Duodenal mucosa (tissue), 2 donors: ENCODE data around the gene LRCOL1.

Source experiments
- H3K27ac ChIP-seq: one replicate; pipeline ENCODE4 v1.7.0; 2013; ENCODE audit warnings: low read depth, low read length
- H3K27me3 ChIP-seq, 2 donors: one replicate each; pipeline ENCODE4 v1.7.0; 2013; ENCODE audit warnings: low read length in 2 of 2, control low read depth in 1 of 2; ENCODE audit not compliant: insufficient read depth in 2 of 2, control insufficient read depth in 1 of 2
- H3K36me3 ChIP-seq, 2 donors: one replicate each; pipeline ENCODE4 v1.7.0; 2013; ENCODE audit warnings: low read length in 2 of 2, control low read depth in 1 of 2; ENCODE audit not compliant: insufficient read depth in 2 of 2, control insufficient read depth in 1 of 2
- H3K4me1 ChIP-seq, 2 donors: one replicate each; pipeline ENCODE4 v1.7.0; 2013; ENCODE audit warnings: low read length in 2 of 2, control low read depth in 1 of 2; ENCODE audit not compliant: insufficient read depth in 2 of 2, control insufficient read depth in 1 of 2
- H3K4me3 ChIP-seq, 2 donors: one replicate each; pipeline ENCODE4 v1.7.0; 2013; ENCODE audit warnings: low read length in 2 of 2, low read depth in 1 of 2
- H3K9ac ChIP-seq, 2 donors: one replicate each; pipeline ENCODE4 v1.7.0; 2013; ENCODE audit warnings: low read length in 2 of 2, low read depth in 1 of 2
- H3K9me3 ChIP-seq, 2 donors: one replicate each; pipeline ENCODE4 v1.7.0; 2013; ENCODE audit warnings: low read length in 2 of 2, control low read depth in 1 of 2; ENCODE audit not compliant: control insufficient read depth in 1 of 2

Gene LRCOL1

GRCh38 chr12:132574271-132574996, 35.9 kb downstream of the LRCOL1 start:
- Histone ChIP-seq H3K4me3 (no peak overlapping the region), H3K36me3 (peaks cover 7 to 34% of the 10 kb centered on the region in 2 donors), H3K27me3 (no peaks in the 10 kb centered on the region), H3K4me1 (no peaks in the 10 kb centered on the region), H3K9me3 (no peaks in the 10 kb centered on the region), H3K9ac (no peak overlapping the region), H3K27ac (no peak overlapping the region)

- Histone ChIP-seq H3K4me1 (no peaks in the 10 kb centered on the region), H3K9ac (no peak overlapping the region), H3K4me3 (no peak overlapping the region), H3K27ac (no peak overlapping the region), H3K9me3 (no peaks in the 10 kb centered on the region), H3K27me3 (no peaks in the 10 kb centered on the region), H3K36me3 (peaks cover 4 to 30% of the 10 kb centered on the region in 2 donors)
These were observed 37.3 kb downstream of the LRCOL1 start for GRCh38 chr12:132572801-132573760.

DNA sequence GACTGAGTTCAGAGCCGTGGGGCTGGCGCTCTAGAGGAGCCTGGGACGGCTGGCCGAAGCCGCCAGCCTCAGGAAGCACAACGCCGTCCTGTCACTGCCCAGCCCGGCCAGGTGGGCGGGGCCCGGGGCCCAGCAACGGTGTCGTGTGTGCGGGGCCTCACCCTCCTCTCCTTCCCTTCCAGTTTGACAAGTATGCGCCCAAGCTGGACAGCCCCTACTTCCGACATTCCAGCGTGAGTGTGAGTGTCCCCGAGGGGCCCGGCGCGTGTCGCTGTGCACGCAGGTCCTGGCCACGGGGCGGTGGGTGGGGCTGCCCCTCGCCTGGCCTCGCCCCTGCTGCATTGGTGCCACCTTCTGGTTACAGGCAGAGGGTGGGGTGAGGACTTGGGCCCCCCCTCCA, 38.3 kb downstream of the LRCOL1 start:
- no peaks in the 10 kb centered on the region for H3K27me3 ChIP-seq
- H3K4me1 ChIP-seq, result no peaks in the 10 kb centered on the region
- no peak overlapping the region for H3K4me3 ChIP-seq
- no peak overlapping the region for H3K27ac ChIP-seq
- H3K9ac ChIP-seq, result no peak overlapping the region
- H3K9me3 ChIP-seq, result no peaks in the 10 kb centered on the region
- H3K36me3 ChIP-seq, result peaks cover 0 to 28% of the 10 kb centered on the region in 2 donors

DNA sequence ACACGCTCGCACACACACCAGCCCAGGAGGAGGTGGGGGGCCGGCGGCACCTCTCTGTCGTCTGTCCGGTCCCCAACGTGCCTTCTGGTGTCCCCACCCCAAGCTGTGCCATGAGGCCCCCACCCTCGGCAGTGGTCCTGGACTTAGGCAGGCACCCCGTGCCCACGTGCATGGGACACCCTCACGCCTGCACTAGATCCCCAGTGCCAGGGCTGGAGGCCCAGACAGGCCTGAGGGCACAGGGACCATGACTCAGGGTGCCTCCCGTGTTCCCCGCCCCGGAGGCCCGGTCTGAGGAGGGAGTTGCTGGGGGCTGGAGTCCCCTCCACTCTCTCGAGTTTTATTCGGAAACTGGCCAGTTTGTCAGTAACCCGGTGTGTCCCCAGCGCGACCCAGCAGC, 38.8 kb downstream of the LRCOL1 start:
- Histone ChIP-seq H3K4me1 (no peaks in the 10 kb centered on the region), H3K9ac (no peak overlapping the region), H3K27me3 (no peaks in the 10 kb centered on the region), H3K36me3 (peaks cover 0 to 28% of the 10 kb centered on the region in 2 donors), H3K27ac (no peak overlapping the region), H3K4me3 (no peak overlapping the region), H3K9me3 (no peaks in the 10 kb centered on the region)

- H3K27me3 ChIP-seq, result no peaks in the 10 kb centered on the region
- no peaks in the 10 kb centered on the region for H3K9me3 ChIP-seq
- H3K27ac ChIP-seq, result no peak overlapping the region
- H3K9ac ChIP-seq, result no peak overlapping the region
- H3K4me1 ChIP-seq, result no peaks in the 10 kb centered on the region
- no peak overlapping the region for H3K4me3 ChIP-seq
- H3K36me3 ChIP-seq, result peaks cover 0 to 27% of the 10 kb centered on the region in 2 donors
These were observed 39.3 kb downstream of the LRCOL1 start for GRCh38 chr12:132571051-132571450.

DNA sequence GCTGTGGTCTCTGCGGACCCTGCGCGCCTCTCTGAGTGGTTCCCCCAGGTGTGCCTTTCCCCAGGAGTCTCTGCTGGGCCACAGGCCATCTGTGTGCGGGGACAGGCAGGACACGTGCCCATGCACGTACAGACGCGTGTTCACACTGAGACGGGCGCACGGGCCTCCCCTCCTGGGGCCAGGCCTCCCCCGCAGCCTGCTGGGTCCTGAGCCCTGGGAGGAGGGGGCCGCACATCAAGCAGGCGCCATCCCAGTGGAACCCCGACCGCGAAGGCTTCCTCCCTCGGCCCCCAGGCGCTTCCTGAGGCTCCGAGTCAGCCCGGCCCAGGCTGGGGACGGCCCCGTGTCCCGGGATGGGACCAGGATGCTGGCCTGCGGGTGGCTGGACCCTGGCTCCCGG, 39.7 kb downstream of the LRCOL1 start:
- Histone ChIP-seq H3K36me3 (peaks cover 0 to 31% of the 10 kb centered on the region in 2 donors), H3K9ac (no peak overlapping the region), H3K4me1 (no peaks in the 10 kb centered on the region), H3K27me3 (no peaks in the 10 kb centered on the region), H3K4me3 (no peak overlapping the region), H3K9me3 (no peaks in the 10 kb centered on the region), H3K27ac (no peak overlapping the region)

- Histone ChIP-seq H3K4me3 (no peak overlapping the region), H3K36me3 (peaks cover 4 to 36% of the 10 kb centered on the region in 2 donors), H3K9me3 (no peaks in the 10 kb centered on the region), H3K27ac (no peak overlapping the region), H3K27me3 (no peaks in the 10 kb centered on the region), H3K4me1 (no peaks in the 10 kb centered on the region), H3K9ac (no peak overlapping the region)
These were observed 40.4 kb downstream of the LRCOL1 start for GRCh38 chr12:132569856-132570480.

DNA sequence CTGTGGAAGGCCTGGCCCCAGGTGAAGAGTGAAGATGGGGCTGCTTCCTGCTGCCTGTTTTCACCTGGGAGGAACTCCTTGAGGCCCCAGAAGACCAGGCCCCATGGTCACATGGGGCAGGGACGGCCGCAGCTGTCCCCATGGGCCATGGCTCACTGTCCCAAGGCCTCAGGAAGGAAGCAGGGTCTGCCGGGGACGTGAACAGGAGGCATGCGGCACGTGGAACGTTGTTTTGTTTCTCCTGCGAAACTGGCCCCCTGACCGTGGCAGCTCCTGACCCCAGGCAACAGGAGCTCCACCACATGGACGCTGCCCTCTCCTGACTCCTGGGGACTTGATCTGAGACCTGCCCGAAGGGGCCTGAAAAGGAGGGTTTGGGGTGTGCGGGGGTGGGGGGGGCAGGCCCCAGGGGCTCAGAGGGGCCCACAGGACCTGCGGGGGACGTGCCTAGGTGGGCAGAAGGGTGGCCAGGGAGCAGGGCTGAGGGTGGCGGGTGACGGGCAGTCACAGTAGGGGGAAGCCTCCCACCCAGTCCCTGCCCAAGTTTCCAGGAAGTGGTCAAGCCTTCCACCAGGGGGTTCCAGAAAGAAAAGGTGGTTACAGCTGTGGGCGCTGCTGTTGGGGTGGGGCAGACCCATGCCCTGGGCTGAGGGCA, 41.4 kb downstream of the LRCOL1 start:
- peaks cover 4 to 30% of the 10 kb centered on the region in 2 donors for H3K36me3 ChIP-seq

DNA sequence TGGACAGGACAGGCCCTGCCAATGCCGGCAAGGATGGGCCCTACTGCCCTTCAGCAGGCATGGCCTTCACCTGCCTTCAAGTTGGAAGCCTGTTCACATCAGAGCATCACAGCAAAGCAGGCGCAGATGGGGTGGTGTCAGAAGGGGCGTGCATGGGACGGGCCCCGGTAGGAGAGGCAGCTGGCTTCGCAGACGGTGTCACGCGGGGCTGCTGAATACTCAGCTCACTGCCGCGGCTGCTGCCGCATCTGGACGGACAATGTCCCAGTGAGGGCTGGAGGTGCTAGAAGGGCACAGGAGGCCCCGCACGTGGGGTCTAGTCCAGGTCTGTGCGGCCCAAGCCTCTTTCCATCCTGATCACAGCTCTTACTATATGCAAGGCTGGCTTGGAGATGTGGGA, 42.1 kb downstream of the LRCOL1 start:
- H3K4me1 ChIP-seq, result no peaks in the 10 kb centered on the region
- no peaks in the 10 kb centered on the region for H3K9me3 ChIP-seq
- peaks cover 4 to 30% of the 10 kb centered on the region in 2 donors for H3K36me3 ChIP-seq
- H3K9ac ChIP-seq, result no peak overlapping the region
- H3K27ac ChIP-seq, result no peak overlapping the region
- no peak overlapping the region for H3K4me3 ChIP-seq
- H3K27me3 ChIP-seq, result no peaks in the 10 kb centered on the region

More for the DNA sequence above, 41.4 kb downstream of the LRCOL1 start:
- no peak overlapping the region for H3K9ac ChIP-seq
- H3K9me3 ChIP-seq, result no peaks in the 10 kb centered on the region
- H3K4me3 ChIP-seq, result no peak overlapping the region
- H3K27ac ChIP-seq, result no peak overlapping the region
- no peaks in the 10 kb centered on the region for H3K4me1 ChIP-seq
- no peaks in the 10 kb centered on the region for H3K27me3 ChIP-seq
